Measurements from ENCODE around the gene KIAA1755. TPM values are rescaled to one million over a fixed set of nuclear protein-coding genes. Genes with fewer than 3 reads are reported as not detected.

KIAA1755 gene
- total and polyA plus RNA-seq, 10 of the 15 experiments (the other 5 are each of a cell fraction or from before 2014, with no cell fraction given): not detected

DNA sequence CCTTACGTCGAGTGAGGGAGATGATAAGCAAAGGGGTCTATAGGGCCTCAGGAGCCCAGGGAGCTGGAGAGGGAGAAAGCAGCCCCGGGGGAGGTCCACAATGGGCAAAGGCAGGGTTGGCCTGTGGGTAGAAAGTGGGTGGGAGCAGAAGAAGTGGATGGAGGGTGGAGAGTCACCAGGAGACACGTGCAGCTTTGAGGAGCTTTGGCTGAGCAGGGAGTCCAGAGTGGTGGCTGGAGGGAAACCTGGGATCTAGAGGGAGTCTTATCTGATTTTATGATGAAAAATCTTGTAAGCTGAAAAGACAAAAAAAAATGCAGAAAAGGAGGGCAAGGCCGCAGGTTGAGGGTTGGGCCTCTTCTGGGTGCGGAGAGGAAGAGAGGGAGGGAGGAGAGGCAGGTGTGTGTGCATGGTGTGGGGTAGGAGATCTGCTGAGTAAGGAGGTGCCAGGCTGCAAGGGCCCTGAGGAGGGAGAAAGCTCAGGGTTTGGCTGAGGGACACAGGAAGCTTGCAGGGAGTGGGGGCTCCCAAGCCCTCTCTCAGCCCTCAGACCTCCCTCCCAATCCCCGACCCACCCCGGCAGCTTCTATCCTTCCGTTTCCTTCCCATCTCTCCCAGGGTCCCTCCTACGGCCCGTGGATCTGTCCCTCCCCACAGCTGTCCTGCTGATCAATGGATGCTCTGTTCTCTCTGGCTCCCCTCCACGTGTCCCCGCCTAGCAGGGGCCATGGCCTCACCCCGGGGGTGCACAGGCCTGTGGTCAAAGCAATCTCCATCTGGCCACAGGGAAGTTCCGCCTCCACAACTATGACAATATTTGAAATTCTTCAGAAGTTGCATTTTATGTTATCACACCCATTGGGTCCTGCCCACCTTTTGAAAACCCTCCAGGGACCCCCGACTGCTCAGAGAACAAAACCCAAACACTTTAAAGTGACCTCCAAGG lies 26.3 kb upstream of the KIAA1755 start:
- FAIRE-seq (no peak), ATAC-seq (no peak), DNase-seq (ENCODE audit: low read depth, low spot score) (no peak)
- RAD21 ChIA-PET (ENCODE audit: unreplicated experiment): no interaction called here
- BruUV-seq (replicated peaks): no TSS peak
- POLR2A ChIA-PET: no interaction called here
- Histone ChIP-seq H3K9me3 (replicated peaks; ENCODE audit: control insufficient read depth, insufficient read depth, low read length) (no peaks in the 10 kb centered on the region; the same call in 2 of the 3 replicates), H3K4me2 (ENCODE audit: control insufficient read depth, insufficient read depth) (no peak overlapping the region), H3K79me2 (ENCODE audit: control insufficient read depth, insufficient read depth, low read length) (no peaks in the 10 kb centered on the region), H2AFZ (ENCODE audit: control insufficient read depth, low read depth, low read length) (no peak overlapping the region), H3K36me3 (ENCODE audit: control insufficient read depth in 2 of 2, insufficient read depth in 2 of 2, low read length in 1 of 2) (no peaks in the 10 kb centered on the region), H3K4me1 (ENCODE audit: control insufficient read depth, insufficient read depth, low read length) (no peaks in the 10 kb centered on the region), H3K27ac (ENCODE audit: control insufficient read depth, insufficient read depth) (no peak overlapping the region), H4K20me1 (ENCODE audit: control insufficient read depth, insufficient read depth) (no peaks in the 10 kb centered on the region), H3K4me3 (no peak overlapping the region), H3K9ac (ENCODE audit: control insufficient read depth, insufficient read depth, low read length) (no peak overlapping the region), H3K27me3 (replicated peaks in 1 of 2; ENCODE audit: control insufficient read depth in 2 of 2, insufficient read depth in 2 of 2, low read length in 1 of 2) (no peaks in the 10 kb centered on the region)
- TF ChIP-seq, protein P1, sequence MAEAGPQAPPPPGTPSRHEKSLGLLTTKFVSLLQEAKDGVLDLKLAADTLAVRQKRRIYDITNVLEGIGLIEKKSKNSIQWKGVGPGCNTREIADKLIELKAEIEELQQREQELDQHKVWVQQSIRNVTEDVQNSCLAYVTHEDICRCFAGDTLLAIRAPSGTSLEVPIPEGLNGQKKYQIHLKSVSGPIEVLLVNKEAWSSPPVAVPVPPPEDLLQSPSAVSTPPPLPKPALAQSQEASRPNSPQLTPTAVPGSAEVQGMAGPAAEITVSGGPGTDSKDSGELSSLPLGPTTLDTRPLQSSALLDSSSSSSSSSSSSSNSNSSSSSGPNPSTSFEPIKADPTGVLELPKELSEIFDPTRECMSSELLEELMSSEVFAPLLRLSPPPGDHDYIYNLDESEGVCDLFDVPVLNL (IDR thresholded peaks at IDR 0.05; ENCODE audit: low read depth, low read length): no peak
- WGBS (ENCODE audit: insufficient coverage, insufficient replicate concordance, low lambda C conversion rate, missing lambda C conversion rate): 39% methylated on average over 16 of the region's 16 CpGs
- in situ Hi-C loops (cut with MboI): no loop called here
- intact Hi-C loops (cut with micrococcal nuclease; ENCODE audit: unreplicated experiment): no loop called here
- SMC1A ChIA-PET (ENCODE audit: uncharacterized antibody, unreplicated experiment): no interaction called here
- CTCF ChIA-PET: interaction anchor here (0.9 kb wide), 1 partner anchor 19 kb away, joined by 3 read pairs; no protein-coding TSS in a partner anchor

DNA sequence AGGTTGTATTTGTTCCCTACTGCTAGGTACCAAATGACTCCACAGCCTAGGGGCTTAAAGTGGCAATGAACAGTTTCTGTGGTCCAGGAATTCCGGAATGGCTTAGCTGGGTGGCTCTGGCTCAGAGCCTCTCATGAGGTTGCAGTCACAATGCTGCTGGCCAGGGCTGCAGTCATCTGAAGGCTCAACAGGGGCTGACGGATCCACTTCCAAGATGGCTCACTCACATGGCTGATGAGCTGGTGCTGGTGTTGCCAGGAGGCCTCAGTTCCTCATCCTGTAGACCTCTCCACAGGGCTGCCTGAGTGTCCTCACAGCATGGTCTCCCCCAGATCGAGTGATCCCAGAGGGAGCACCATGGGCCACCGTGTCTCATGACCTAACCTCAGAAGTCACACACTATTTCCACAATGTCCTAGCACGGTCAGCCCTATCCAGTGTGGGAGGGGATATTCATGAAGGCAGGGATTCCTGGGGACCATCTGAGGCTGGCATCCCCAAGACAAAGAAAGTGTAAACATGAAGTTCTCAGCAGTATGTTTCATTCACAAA lies 24.4 kb upstream of the KIAA1755 start:
- Histone ChIP-seq H3K9me3 (replicated peaks; ENCODE audit: control insufficient read depth, insufficient read depth, low read length) (no peaks in the 10 kb centered on the region; the same call in 2 of the 3 replicates), H3K4me3 (no peak overlapping the region), H3K79me2 (ENCODE audit: control insufficient read depth, insufficient read depth, low read length) (no peaks in the 10 kb centered on the region), H3K36me3 (ENCODE audit: control insufficient read depth in 2 of 2, insufficient read depth in 2 of 2, low read length in 1 of 2) (no peaks in the 10 kb centered on the region), H4K20me1 (ENCODE audit: control insufficient read depth, insufficient read depth) (no peaks in the 10 kb centered on the region), H3K4me1 (ENCODE audit: control insufficient read depth, insufficient read depth, low read length) (no peaks in the 10 kb centered on the region), H2AFZ (ENCODE audit: control insufficient read depth, low read depth, low read length) (no peak overlapping the region), H3K9ac (ENCODE audit: control insufficient read depth, insufficient read depth, low read length) (no peak overlapping the region), H3K27ac (ENCODE audit: control insufficient read depth, insufficient read depth) (no peak overlapping the region), H3K27me3 (replicated peaks in 1 of 2; ENCODE audit: control insufficient read depth in 2 of 2, insufficient read depth in 2 of 2, low read length in 1 of 2) (no peaks in the 10 kb centered on the region), H3K4me2 (ENCODE audit: control insufficient read depth, insufficient read depth) (no peak overlapping the region)
- FAIRE-seq: no peak
- ChIA-PET CTCF (no interaction called here), POLR2A (no interaction called here), RAD21 (ENCODE audit: unreplicated experiment) (no interaction called here), SMC1A (ENCODE audit: uncharacterized antibody, unreplicated experiment) (no interaction called here)
- intact Hi-C loops (cut with micrococcal nuclease; ENCODE audit: unreplicated experiment) (no loop called here), in situ Hi-C loops (cut with MboI) (no loop called here)
- BruUV-seq (replicated peaks): no TSS peak
- no peak for ATAC-seq
- 42% methylated on average over 5 of the region's 5 CpGs for WGBS (ENCODE audit: insufficient coverage, insufficient replicate concordance, low lambda C conversion rate, missing lambda C conversion rate)
- DNase-seq (ENCODE audit: low read depth, low spot score): no peak
- TF ChIP-seq, protein P2, sequence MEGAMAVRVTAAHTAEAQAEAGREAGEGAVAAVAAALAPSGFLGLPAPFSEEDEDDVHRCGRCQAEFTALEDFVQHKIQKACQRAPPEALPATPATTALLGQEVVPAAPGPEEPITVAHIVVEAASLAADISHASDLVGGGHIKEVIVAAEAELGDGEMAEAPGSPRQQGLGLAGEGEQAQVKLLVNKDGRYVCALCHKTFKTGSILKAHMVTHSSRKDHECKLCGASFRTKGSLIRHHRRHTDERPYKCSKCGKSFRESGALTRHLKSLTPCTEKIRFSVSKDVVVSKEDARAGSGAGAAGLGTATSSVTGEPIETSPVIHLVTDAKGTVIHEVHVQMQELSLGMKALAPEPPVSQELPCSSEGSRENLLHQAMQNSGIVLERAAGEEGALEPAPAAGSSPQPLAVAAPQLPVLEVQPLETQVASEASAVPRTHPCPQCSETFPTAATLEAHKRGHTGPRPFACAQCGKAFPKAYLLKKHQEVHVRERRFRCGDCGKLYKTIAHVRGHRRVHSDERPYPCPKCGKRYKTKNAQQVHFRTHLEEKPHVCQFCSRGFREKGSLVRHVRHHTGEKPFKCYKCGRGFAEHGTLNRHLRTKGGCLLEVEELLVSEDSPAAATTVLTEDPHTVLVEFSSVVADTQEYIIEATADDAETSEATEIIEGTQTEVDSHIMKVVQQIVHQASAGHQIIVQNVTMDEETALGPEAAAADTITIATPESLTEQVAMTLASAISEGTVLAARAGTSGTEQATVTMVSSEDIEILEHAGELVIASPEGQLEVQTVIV (IDR thresholded peaks at IDR 0.05; ENCODE audit: borderline replicate concordance, partially characterized antibody): no peak
- TF ChIP-seq SMAD1 (IDR thresholded peaks at IDR 0.05; ENCODE audit: low read depth, partially characterized antibody) (no peak), CBFB (IDR thresholded peaks at IDR 0.05; ENCODE audit: low read depth) (no peak), CBX5 (IDR thresholded peaks at IDR 0.05; ENCODE audit: low read depth) (no peak), NFIC (IDR thresholded peaks at IDR 0.05; ENCODE audit: low read depth, low read length) (no peak), NR2C1 (IDR thresholded peaks at IDR 0.05) (no peak), IKZF1 (conservative IDR thresholded peaks at IDR 0.05) (no peak), SREBF1 (IDR thresholded peaks at IDR 0.05; ENCODE audit: low read length) (no peak), PAX8 (IDR thresholded peaks at IDR 0.05) (no peak)
- TF ChIP-seq, protein P3, sequence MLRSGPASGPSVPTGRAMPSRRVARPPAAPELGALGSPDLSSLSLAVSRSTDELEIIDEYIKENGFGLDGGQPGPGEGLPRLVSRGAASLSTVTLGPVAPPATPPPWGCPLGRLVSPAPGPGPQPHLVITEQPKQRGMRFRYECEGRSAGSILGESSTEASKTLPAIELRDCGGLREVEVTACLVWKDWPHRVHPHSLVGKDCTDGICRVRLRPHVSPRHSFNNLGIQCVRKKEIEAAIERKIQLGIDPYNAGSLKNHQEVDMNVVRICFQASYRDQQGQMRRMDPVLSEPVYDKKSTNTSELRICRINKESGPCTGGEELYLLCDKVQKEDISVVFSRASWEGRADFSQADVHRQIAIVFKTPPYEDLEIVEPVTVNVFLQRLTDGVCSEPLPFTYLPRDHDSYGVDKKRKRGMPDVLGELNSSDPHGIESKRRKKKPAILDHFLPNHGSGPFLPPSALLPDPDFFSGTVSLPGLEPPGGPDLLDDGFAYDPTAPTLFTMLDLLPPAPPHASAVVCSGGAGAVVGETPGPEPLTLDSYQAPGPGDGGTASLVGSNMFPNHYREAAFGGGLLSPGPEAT (IDR thresholded peaks at IDR 0.05; ENCODE audit: low read depth): no peak

Measured in GM12878 (cell line).